GM19043 (cell line): ENCODE measurements around the gene SPATA19.

Experiments used
- ATAC-seq: cut with Tn5 transposase; IDR thresholded peaks from one replicate; pipeline ENCODE4 v1.9.1; 2021; ENCODE audit warnings: low read depth; ENCODE audit not compliant: unreplicated experiment

SPATA19 gene

DNA sequence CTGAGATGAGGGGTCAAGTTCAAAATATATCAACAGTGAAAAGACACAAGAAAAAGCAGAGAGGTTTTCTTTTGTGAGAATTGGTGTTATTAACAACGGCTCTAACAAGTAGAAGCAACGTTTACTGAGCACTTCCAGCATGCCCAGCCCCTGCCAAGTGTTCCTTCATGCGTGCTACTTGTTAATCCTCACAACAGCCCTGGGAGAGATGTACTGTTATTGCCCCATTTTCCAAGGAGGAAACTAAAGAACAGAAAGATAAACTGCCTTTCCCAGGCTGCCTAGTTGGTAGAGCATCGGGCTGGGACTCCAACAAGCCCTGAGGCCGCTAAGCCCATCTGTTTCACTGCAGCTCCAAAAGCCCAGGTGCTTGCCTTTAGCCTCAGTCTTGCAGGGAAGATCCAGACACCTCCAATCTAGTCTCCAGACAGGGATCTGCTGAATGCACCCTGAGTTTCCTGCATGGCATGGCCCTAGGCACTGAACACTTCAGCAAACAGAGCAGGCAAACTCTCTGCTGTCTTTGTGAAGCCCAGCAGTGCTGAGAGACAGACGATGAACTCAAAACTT is 25.5 kb downstream of the SPATA19 start:
- ATAC-seq, result no peak

DNA sequence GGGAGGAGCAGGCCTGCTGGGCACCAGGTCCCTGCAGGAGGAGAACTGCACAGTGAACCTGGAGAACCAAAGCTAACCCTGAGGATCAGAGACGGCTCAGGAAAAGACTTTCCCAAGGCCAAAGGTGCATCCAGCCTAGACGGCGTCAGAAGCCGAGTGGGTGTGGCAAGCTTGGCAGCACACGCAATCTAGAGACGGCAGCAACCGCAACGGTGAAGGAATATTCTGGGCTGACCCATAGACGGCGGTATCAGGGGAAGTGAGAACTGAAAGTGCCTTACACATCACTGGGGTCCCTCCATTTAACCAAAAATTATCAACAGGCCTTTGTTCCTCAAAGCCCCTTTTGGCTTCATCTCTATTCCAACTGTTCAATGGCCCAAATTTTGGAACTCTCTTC is 26.2 kb downstream of the SPATA19 start:
- no peak for ATAC-seq

GRCh38 chr11:133818302-133818701 is 27.0 kb downstream of the SPATA19 start:
- ATAC-seq, result no peak

GRCh38 chr11:133817449-133817848 is 27.9 kb downstream of the SPATA19 start:
- ATAC-seq, result no peak

DNA sequence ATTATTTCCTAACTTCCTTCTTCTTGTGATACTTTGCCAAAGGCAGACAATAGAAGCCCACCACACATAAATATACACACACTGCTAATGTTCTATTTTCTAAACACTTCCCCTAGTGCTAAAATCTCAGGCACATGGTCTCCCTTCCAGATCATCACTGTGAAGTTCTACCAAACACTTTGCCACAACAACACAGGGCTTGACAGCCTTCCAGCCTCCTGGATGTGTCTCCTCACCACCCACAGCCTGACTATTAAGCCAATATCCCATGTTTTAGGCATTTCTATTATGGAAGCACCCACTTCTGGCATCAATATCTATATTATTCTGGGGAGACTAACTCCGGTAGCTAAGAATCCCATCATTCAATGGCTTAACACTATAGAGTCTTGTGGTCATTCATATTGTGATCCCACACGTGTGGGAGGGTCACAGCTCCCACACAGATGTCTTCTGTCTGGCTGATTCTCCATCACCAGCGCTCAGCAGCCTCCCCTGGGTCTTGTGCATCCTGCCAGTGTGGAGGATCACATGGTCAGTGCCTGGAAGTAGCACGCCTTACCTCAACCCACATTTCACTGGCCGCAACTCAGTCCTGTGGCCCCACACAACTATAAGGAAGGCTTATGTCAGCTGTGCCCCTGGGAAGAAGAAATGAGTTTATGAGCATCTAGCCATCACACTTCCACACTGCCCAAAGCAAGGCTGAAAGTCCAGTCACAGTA is 29.0 kb downstream of the SPATA19 start:
- ATAC-seq, result no peak

DNA sequence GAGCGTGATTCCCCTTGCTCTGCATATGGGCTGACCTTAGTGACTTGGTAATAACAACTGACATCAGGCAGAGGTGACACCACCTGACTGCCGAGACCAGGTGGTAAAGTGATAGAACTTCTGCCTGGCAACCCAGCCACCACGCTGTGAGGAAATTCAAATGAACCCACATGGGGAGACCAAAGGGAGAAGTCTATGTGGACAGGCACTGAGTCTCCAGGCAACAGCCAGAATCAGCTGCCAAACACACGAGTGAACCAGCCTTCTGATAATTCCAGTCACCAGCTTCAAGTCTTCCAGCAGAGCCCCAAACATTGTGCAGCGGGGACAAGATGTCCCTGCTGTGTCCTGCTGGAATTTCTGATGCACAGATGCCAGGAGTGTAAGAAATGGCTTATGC is 29.7 kb downstream of the SPATA19 start:
- ATAC-seq, result no peak

GRCh38 chr11:133814588-133815100 is 30.7 kb downstream of the SPATA19 start:
- no peak for ATAC-seq

DNA sequence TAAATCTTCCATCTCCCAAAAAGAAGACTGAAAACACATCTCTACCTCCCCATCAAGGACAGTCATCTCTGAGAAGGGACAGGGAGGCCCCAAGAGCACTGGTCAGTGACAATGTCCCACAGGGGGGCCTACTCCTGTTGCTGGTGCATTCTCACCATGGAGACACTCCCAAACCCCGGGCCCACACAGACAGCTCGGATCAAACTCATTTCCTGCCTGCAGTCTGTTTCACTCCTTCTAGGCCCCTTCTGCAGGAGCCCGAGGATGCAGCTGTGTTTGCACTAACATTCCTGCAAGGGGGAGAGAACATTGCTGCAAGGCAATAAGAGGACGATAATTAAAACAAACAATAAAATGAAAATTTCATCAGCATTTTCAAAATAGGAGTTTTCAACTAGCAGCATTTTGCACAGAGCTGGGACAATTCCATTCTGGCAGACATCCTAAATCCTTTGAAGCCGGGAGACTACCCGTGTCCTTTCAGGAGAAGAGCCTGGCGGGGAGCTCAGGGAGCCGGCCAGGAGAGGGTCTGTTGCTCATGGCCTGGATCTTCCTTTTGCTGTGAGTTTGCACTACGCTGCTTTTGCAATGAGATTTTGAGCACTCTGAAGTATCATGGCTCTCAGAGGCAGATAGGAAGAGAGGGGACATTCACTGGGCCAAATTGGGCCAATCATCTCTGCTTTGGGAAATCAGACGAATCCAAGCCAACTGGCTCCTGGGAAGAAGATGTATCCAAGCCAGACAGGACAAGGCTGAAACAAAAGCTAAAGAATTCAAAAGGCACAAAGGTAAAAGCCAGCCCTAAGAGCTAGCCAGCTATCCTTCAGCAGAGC is 33.2 kb downstream of the SPATA19 start:
- ATAC-seq, result no peak

DNA sequence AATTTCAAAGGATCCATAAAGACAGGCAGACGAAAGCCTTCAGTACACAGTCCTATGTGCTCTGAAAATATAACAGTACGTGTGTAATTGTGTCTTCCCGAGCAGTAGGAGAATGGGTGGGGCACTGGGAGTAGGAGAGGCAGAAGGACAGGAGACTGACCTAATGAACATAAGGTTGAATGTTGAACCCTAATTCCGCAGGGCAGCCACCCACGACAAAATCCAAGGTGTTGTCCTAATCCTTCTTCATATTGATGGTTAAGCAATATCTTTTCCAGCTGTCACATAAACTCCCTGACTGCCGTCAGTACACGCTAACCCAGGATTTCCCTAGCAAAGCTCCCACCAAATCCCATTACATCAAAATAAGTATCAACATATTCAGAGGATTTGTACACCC is 34.5 kb downstream of the SPATA19 start:
- no peak for ATAC-seq

DNA sequence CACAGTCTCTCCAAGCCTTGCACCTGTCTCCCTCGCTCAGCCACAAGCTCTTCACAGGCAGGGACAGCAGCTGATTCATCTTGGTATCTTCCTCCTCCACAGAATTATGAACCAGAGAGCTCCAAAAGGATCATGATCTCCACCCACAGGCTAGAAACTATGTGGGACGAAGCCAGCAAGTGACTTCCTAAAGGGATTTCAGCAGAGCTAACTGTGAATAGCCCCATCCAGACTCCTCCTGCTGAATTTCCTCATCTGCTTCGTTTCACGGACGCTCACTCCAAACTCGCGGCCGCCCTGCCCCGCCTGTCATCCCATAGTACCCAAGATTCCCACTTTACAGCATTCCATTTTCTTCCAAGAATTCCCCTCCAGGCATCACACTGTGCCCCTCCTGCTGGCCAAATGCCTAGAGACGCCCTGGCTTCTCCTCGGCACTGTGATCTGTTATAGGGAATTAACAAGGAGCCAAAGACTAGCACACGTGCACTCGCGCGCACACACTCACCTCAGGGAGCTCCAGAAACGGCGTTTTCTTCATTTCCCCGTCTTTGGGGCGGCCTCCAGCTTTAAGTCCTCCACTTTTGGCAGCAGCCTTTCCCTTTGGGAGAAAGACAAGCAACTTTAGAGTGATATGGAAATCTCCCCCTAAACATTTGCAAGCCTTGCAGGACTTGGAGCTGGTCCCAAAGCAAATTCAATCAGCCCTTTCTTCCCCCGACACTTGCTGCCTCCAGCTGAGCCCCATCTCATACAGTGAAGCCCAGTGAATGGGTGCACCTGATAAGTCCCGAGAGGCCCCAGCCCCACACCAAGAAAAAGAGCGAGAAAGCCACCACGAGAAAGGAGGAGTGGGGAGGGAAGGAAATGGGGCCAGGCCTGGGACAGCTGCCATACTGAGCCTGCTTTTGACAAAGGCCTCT is 35.5 kb downstream of the SPATA19 start:
- ATAC-seq, result no peak

GRCh38 chr11:133808393-133809140 is 36.7 kb downstream of the SPATA19 start:
- ATAC-seq, result no peak

GRCh38 chr11:133803026-133803425 is 42.3 kb downstream of the SPATA19 start:
- ATAC-seq, result no peak

DNA sequence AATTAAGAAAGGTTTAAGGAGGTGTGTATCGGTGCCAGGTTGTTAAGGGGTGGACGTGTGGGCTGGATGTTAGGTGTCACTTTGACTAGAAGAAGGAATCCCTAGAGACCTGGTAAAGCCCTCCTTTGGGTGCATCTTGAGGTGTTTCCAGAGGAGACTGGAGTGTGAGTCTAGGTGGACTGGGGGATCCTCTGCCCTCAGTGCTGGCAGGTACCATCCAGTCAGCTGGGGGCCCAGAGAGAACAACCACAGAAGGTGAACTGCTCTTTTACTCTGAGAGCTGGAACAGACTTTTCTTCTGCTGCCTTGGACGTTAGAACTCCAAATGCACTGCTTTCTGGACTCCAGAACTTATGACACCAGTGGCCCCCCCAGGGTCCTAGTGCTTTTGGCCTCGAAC is 44.0 kb downstream of the SPATA19 start:
- no peak for ATAC-seq

DNA sequence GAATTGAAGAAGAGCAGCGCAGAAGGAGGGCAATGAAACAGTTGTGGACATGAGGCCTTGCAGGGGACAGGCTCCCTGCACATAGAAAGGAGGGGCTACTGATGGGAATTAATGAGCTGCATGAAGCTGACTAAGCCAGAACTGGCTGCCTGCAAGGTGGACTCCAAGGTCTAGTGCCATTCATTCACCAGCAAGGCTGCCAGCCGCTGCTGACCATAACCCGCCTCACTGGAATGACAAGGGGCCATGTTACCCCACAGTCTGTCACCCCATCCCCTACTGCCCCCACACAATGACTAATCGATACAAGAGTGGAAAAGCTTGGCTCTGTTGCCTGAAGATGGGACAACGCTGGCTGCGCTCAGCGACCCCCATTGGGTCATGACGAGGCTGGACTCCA is 44.6 kb downstream of the SPATA19 start:
- no peak for ATAC-seq

DNA sequence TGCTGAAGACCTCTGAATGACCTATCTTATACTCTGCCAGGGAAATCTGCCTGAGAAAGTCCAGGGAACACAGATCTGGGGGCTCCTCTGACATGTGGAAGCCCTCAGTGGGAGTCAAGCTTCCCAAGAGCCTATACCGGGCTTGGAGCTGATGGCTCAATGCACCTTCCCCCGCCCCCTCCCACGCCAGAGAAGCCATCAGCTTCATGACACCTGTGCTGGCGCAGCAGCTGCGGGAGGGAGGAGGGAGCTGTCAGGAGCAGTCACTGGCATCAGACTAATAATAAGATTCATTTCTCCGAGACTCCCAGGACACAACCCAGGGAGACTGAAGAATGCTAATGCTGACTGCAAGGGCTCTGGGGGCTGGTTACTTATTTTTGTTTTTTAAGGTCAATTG is 47.8 kb downstream of the SPATA19 start:
- ATAC-seq, result no peak

GRCh38 chr11:133796043-133796795 is 49.1 kb downstream of the SPATA19 start:
- no peak for ATAC-seq

DNA sequence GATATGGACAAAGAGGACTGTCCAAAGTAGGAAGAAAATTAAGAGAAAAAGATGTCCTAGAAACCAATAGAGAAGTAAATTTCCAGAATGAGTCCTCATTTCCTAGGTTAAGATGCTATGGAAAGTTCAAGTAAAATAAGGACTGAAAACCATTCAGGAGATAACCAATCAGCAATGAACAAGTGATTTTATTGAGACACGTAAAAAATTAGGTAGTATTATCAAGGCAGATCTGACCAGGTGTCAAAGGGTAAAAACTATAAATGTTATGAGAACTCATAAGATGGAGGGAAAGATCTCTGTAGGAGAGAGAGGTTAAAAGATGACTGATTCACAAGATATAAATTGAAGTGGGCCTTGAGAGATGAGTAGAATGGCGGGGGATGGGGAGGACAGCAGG is 50.2 kb downstream of the SPATA19 start:
- ATAC-seq, result no peak

DNA sequence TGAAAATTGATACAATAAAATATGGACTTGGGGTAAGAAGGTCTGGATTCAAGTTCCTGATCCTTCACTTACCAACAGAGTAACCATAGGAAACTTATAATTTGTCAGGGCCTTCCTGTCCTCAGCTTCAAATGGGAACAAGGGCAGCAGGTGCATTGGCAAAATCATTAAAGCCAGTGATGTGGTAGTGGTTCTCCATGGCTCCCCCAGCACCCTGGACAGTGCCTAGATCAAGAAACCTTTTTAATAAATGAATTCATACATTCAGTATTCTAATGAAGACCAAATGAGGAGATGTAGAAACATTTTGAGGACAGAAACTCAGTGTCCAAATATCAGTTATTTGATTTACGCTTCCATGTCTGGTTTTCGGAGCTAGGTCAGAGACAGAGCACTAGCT is 51.1 kb downstream of the SPATA19 start:
- ATAC-seq, result no peak
